ENCODE results near the gene CARMIL1.
A peak's percentile ranks its signal among the peaks of the same experiment; 100 is the strongest.

Gene CARMIL1

DNA sequence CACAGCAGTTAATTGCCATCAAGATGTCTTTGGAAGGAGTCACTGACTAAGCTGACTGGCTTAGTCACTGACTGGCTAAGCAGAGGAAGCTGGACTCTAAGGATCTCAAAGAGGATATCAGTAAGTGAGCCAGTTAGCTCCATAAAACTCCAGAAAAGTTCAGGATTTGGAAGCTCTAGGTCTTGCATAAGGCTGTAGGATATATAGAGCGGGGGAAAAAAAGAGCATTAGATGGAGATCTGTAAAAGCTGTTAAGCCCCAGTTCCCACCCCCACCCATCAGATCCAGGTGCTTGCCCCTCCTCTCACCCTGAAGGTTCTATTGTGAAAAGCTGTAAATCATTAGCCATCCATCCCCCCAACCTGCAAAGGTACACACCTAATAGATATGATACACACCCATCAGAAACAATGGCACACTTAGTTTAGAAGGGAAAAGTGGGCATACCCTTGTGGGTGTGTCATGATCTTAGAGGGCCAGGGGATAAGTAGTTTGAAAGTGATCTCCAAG is 32.2 kb downstream of the CARMIL1 start:
- DNase-seq (ENCODE audit: low spot score): peak; percentile 85

GRCh38 chr6:25312034-25312620 is 33.0 kb downstream of the CARMIL1 start:
- no peak for DNase-seq (ENCODE audit: low spot score)

- peak; percentile 66 for DNase-seq (ENCODE audit: low spot score)
Observed at GRCh38 chr6:25312703-25313102, 33.5 kb downstream of the CARMIL1 start.

GRCh38 chr6:25314509-25315175 is 35.5 kb downstream of the CARMIL1 start:
- DNase-seq (ENCODE audit: low spot score): no peak

GRCh38 chr6:25315194-25316177 is 36.3 kb downstream of the CARMIL1 start:
- no peak for DNase-seq (ENCODE audit: low spot score)

- DNase-seq (ENCODE audit: low spot score): no peak
Observed at GRCh38 chr6:25316626-25317025, 37.5 kb downstream of the CARMIL1 start.

- no peak for DNase-seq (ENCODE audit: low spot score)
Observed at GRCh38 chr6:25318589-25318988, 39.4 kb downstream of the CARMIL1 start.

GRCh38 chr6:25320459-25320858 is 41.3 kb downstream of the CARMIL1 start:
- DNase-seq (ENCODE audit: low spot score): peak; percentile 44

GRCh38 chr6:25322692-25323091 is 43.5 kb downstream of the CARMIL1 start:
- DNase-seq (ENCODE audit: low spot score): no peak

GRCh38 chr6:25324066-25324762 is 45.0 kb downstream of the CARMIL1 start:
- DNase-seq (ENCODE audit: low spot score): no peak

DNA sequence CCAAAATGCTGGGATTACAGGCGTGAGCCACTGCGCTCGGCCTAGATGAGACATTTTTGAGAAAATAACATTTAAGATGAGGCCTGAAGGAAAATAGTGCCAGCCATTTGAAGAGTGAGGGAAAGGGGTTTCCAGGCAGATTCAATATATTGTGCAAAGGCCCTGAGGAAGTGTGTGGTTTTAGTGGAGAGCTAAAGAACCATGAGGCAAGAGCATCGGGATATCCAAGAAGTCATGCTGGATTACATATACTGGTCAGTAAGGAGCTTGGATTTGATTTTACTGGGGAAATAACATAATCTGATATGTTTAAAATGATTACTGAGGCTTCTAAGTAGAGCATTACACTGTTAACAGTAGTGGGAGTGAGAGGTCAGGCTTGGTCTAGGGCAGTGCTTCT is 47.0 kb downstream of the CARMIL1 start:
- DNase-seq (ENCODE audit: low spot score): no peak

DNA sequence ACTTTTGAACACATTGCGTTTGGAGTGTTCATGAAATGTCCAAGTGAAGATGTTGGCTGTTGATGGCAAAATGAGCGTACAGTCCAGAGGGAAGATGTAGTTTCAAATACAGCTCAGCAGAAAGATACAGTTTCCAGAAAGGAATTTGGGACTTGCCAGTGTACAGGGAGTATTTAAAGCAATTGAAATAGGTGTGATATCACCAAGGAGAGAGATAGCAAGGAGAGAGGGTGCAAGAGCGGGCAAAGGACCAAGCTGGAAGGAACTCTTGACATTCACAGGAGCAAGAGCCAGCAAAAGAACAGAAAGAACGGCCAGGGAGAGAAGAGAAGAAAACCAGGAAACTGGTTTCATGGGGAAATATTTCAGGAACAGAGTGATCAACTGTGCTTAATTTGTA is 47.8 kb downstream of the CARMIL1 start:
- DNase-seq (ENCODE audit: low spot score): no peak

DNA sequence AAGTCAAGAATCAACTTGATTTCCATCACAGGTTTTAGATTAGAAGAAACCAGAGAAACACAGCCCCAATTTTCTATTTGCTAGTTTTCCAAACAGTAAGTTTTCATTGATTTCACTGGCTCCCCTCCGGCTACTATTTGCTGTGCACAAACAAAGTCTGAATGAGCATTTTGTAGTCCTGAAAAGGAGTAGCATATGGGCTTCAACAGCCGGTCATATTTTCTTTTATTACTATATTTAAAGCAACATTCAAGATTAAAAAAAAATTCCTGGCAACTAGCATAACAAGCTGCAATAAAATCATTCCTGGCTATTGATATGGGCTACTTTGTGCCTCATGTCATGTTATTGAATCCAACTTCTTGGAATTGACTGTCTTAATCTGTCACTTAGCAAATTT is 48.3 kb downstream of the CARMIL1 start:
- no peak for DNase-seq (ENCODE audit: low spot score)

- no peak for DNase-seq (ENCODE audit: low spot score)
Observed at GRCh38 chr6:25329161-25329817, 50.1 kb downstream of the CARMIL1 start.

DNA sequence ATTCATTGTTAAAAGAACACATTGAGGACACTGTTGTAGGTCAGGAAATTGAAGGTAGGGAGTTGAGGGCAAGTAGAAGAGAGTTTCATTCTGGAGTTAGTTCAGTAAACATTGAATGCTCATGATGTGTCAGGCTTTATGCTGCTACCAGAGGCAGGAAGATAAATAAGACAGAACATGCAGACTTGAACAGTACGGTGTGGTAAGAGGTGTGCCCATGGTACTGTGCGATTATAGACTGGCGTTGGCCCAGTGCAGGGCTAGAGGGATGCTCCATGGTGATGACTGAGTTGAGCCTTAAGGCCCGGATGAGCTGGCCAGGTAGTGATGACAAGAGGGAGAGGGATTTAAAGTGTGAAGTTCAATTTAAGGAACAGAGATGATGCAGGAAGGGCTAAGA is 50.8 kb downstream of the CARMIL1 start:
- DNase-seq (ENCODE audit: low spot score): no peak

- no peak for DNase-seq (ENCODE audit: low spot score)
Observed at GRCh38 chr6:25330796-25331685, 51.9 kb downstream of the CARMIL1 start.

- DNase-seq (ENCODE audit: low spot score): no peak
Observed at GRCh38 chr6:25332165-25332564, 53.0 kb downstream of the CARMIL1 start.

- DNase-seq (ENCODE audit: low spot score): no peak
Observed at GRCh38 chr6:25332655-25333071, 53.5 kb downstream of the CARMIL1 start.

GRCh38 chr6:25333471-25333870 is 54.3 kb downstream of the CARMIL1 start:
- no peak for DNase-seq (ENCODE audit: low spot score)

DNA sequence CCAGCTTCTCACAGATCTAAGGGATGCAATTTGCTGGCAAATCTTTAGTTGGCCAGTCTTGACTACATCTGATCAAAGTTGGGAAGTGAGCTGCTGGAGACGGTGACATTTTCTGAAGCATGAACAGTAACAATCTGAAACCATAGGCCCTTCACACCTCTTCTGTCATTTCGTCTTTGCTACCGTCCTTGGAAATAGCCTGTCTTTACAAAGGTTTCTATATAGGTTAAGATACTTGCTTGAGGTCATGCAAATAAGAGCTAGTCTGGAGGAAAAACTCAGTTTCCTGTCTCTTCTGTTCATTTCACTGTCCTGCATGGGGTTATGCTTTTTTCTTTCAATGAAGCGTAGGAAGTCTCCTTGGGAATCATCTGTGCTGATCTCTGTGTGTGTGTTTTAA is 55.6 kb downstream of the CARMIL1 start:
- no peak for DNase-seq (ENCODE audit: low spot score)

Measured in kidney tubule cell (primary cell).